GM19035 (cell line): ENCODE measurements around the gene HTR4.

Source experiments
- ATAC-seq: cut with Tn5 transposase; IDR thresholded peaks from one replicate; pipeline ENCODE4 v1.9.1; 2021; ENCODE audit not compliant: unreplicated experiment

Gene HTR4

DNA sequence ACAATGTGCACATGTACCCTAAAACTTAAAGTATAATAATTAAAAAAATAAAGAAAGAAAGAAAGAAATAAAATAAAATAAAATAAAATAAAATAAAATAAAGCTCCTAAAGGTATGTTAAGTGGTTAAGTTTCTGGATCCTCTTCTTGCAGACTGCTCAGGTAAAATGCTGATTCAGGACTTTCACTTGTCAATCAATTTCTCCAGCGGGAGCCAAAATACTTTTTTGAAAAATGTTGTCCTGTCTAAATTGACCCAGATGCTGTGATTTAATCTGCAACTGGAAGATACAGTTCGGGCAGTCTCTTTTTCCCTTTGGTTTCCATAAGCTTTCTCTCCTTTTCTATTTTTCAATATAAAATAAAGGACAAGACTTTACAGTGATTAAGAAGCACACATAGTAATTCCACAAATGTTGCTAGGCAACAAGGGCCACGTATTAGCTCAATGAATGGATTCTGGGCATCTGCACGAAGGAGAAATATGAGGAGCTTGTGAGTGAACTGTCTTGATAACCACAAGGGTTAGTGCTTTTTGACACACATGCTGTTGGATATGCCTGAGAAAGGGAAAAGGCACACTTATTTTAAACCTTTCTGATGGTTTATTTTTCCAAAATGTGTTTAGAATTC, 38.6 kb downstream of the HTR4 start:
- no peak for ATAC-seq

- ATAC-seq, result no peak
Measured at GRCh38 chr5:148607406-148607805, 46.9 kb downstream of the HTR4 start.

GRCh38 chr5:148606296-148606695, 48.0 kb downstream of the HTR4 start:
- ATAC-seq, result no peak

- ATAC-seq, result no peak
Measured at GRCh38 chr5:148599187-148599586, 55.1 kb downstream of the HTR4 start.

- no peak for ATAC-seq
Measured at GRCh38 chr5:148595697-148596096, 58.6 kb downstream of the HTR4 start.

- no peak for ATAC-seq
Measured at GRCh38 chr5:148586796-148587195, 67.5 kb downstream of the HTR4 start.

DNA sequence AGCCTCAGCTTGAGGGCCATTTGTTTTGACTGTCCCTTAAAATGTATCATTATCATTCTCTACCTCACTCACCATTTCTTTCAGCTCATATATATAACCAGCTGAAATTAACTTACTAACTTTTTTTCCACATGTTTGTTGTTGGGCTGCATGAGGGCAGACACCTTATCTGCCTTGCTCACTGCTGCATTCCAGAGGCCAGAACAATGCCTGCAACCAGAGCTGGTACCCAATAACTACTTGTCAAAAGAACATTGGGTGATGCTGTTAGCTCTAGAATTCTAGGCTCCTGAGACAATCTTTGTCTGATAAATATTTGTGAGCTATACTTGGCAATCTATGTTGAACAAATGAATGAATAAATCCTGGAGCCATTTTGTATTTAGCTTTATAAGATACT, 68.3 kb downstream of the HTR4 start:
- no peak for ATAC-seq

DNA sequence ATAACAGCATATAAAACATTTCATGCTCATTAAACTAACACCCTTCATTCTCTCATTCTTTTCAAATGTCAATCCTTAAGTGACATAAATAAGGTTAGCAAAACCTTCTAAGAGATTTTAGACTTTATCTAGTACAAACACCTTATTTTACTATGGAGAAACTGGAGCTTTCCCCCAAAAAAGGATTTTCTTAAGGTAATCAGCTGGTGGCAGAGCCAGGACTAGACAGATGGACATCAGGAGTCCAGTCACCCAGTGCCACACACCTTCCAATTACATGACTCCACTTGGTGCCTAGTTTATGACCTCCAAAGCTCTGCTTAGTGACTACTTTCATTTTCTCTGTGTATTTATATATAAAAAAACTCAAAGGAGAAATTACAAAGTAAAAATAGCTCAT, 70.2 kb downstream of the HTR4 start:
- no peak for ATAC-seq

- ATAC-seq, result no peak
Measured at GRCh38 chr5:148583421-148583965, 70.8 kb downstream of the HTR4 start.

- ATAC-seq, result no peak
Measured at GRCh38 chr5:148574167-148574566, 80.2 kb downstream of the HTR4 start.

DNA sequence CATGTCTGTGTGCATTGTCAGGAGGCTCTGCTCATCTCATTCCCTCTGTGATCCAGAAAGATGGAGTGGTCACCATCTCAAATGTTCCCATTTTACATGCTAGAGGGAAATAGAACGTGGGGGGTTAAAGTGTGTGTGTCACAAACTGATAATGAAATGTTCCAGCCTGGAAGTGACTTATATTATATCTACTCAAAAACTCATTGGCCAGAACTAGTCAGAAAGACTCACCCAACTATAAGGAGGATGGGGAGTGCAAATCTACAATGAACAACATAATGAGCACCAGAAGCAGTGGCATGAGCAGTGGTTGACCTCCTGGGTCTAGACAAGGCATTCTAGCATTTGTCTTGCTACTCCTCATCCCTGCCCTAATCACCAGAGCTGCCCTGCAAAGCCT, 81.0 kb downstream of the HTR4 start:
- ATAC-seq, result no peak

- ATAC-seq, result no peak
Measured at GRCh38 chr5:148569948-148570347, 84.4 kb downstream of the HTR4 start.

DNA sequence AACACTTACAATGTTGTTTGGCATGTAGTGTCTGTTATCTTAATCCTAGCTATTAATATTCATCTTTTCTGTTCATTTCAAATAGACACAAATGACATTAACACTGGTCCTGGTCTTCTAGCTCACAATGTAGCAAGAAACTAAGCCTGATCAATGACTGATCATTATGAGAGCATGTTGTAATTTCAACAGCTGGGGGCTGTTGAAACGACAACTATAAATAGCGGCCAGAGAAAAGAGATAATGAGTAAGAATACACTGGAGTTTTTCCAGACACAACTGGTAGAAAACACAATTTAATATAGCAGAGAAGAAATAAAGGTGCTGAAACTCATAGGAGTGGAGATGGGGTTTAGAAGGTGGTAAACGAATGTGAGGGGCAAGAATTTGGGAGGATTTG, 89.2 kb downstream of the HTR4 start:
- ATAC-seq, result no peak

GRCh38 chr5:148563021-148563420, 91.3 kb downstream of the HTR4 start:
- ATAC-seq, result no peak

GRCh38 chr5:148561801-148562311, 92.5 kb downstream of the HTR4 start:
- no peak for ATAC-seq

- no peak for ATAC-seq
Measured at GRCh38 chr5:148559461-148559860, 94.9 kb downstream of the HTR4 start.

DNA sequence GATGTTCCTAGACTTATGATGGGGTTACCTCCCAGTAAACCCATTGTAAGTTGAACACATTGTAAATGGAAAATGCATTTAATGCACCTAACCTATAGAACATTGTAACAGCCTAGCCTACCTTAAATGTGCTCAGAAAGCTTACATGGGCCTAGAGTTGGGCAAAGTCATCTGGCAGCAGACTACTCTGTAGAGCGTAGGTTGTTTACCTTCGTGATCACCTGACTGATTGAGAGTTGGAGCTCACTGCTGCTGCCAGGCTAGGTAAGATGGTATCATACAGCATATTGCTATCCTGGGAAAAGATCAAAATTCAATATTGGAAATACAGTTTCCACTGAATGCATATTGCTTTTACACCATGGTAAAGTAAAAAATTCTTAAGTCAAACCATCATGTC, 95.4 kb downstream of the HTR4 start:
- ATAC-seq, result no peak

DNA sequence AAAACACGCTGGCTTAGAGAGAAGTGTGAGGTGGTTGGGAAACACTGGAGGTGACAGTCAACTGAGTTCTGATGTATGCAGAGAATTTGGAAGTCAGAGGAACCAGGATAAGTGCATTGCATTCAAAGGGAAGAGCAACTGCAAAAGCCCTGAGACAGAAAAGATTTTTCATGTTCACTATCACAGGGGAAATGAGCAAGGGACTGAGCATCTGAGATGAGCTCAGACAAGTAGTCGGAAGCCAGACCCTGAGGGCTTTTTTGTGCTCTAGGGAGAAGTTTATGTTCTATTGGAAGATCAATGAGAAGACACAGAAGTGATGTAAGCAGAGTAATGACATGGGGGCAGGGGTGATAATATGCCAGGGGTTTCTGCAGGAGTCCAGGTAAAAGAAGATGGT, 97.5 kb downstream of the HTR4 start:
- no peak for ATAC-seq

DNA sequence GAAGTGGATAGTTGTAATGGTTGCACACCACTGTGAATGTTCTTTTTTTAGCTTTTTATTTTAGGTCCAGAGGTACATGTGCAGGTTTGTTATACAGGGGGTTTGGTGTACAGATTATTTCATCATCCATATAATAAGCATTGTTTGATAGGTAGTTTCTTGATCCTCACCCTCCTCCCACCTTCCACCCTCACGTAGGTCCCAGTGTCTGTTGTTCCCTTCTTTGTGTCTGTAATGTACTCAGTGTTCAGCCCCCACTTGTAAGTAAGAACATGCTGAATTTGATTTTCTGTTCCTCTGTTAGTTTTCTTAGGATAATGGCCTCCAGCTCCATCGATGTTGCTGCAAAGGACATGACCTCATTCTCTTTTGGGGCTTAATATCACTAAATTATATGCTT, 99.7 kb downstream of the HTR4 start:
- ATAC-seq, result no peak

DNA sequence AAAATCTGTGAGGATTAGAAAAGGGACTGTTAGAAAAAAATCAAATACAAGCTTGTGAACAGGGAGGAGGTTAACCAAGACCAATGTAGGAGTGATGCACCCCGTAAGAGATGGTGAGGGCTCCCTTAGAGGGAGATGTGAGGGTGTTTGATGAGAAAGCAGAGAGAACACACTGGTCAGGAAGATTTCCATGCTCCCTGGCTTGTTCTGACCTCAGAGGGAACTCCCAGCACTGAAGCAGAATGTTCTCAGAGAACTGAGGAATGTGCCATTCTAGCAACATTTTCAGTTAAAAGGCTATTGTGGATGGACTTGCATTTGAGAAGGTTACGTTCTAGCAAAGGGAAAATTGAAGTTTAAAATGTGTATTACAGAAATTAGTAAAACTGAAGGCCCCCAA, 110.6 kb downstream of the HTR4 start:
- ATAC-seq, result no peak

DNA sequence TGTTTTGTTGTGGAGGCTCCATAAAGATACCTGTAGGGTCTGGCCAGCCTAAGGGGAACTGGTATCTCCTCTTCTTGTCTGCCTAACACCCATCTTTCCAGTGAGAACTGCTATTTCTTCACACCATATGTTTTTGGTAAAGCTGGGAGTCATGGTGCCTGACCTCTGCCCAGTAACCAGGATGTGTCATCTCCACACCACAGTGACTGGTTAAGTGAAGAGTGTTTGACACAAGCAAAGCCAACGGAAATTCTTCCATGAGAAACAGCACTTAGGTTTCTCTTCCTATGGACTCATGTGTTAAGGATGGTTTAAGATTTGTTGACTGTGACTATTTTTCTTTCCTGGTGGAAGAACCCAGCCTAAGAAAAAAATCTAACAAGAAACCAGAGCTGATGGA, 111.5 kb downstream of the HTR4 start:
- no peak for ATAC-seq

DNA sequence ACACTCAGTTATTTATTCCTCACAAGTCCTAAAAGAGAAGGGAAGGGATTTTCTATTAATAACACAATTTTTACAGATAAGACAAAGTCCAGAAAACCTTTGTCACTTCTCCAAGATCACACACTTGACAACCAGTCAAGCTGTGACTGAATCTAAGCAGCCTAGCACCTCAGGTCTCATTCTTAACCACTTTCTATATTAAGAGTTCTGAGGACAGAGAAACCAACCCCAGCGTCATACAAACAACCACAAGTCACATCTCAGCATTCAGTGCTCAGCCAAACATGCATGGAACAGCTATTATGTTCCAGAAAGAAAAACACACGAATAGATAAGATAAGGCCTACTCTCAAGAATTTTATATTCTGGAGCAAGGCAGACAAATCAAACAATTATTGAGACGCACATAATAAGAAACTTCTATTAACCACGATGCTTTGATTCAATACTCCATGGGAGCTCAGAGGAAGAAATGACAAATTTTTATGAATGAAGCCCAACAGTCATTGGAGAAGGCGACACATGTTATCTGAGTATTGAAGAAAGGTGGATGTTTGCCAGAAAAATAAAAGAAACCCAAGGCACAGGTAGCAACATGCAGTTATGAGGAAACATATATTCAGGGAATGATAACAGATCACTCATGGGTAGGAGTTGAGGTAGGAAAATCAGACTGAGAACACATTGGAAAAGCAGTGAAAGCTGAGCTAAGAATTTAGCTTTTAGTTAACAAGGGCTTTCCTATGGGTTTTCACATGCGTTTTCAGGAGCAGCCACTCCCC, 113.1 kb downstream of the HTR4 start:
- ATAC-seq, result no peak
